ENCODE results near the gene KCNJ15. TPM values are rescaled to one million over a fixed set of nuclear protein-coding genes. Genes with fewer than 3 reads are reported as not detected.

Gene KCNJ15
- total RNA-seq, 1 donor: 10.1 TPM

- Histone ChIP-seq H3K4me2 (ENCODE audit: insufficient read depth, low read length) (peak overlapping the region; percentile 29), H3K9me3 (ENCODE audit: low read depth, low read length) (no peaks in the 10 kb centered on the region), H3K4me3 (ENCODE audit: insufficient read depth, low read length) (no peak overlapping the region), H4K20me1 (ENCODE audit: insufficient read depth, low read length) (no peaks in the 10 kb centered on the region), H3K4me1 (ENCODE audit: insufficient read depth, low read length) (peaks cover 36% of the 10 kb centered on the region), H3K27me3 (ENCODE audit: insufficient read depth, low read length) (no peaks in the 10 kb centered on the region), H3K36me3 (ENCODE audit: insufficient read depth, low read length) (no peaks in the 10 kb centered on the region), H3K79me2 (ENCODE audit: insufficient read depth, low read length) (no peaks in the 10 kb centered on the region), H2AFZ (ENCODE audit: low read length) (peak overlapping the region; percentile 26), H3K27ac (ENCODE audit: low read depth, low read length) (peak overlapping the region; percentile 84)
- TF ChIP-seq, protein P1, sequence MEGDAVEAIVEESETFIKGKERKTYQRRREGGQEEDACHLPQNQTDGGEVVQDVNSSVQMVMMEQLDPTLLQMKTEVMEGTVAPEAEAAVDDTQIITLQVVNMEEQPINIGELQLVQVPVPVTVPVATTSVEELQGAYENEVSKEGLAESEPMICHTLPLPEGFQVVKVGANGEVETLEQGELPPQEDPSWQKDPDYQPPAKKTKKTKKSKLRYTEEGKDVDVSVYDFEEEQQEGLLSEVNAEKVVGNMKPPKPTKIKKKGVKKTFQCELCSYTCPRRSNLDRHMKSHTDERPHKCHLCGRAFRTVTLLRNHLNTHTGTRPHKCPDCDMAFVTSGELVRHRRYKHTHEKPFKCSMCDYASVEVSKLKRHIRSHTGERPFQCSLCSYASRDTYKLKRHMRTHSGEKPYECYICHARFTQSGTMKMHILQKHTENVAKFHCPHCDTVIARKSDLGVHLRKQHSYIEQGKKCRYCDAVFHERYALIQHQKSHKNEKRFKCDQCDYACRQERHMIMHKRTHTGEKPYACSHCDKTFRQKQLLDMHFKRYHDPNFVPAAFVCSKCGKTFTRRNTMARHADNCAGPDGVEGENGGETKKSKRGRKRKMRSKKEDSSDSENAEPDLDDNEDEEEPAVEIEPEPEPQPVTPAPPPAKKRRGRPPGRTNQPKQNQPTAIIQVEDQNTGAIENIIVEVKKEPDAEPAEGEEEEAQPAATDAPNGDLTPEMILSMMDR (IDR thresholded peaks at IDR 0.05; ENCODE audit: extremely low read depth, low read depth, low read length): no peak
- DNase-seq (ENCODE audit: insufficient read length, low spot score, missing footprints): peak; percentile 77
Measured at GRCh38 chr21:38343691-38344090, 86.9 kb downstream of the KCNJ15 start.

DNA sequence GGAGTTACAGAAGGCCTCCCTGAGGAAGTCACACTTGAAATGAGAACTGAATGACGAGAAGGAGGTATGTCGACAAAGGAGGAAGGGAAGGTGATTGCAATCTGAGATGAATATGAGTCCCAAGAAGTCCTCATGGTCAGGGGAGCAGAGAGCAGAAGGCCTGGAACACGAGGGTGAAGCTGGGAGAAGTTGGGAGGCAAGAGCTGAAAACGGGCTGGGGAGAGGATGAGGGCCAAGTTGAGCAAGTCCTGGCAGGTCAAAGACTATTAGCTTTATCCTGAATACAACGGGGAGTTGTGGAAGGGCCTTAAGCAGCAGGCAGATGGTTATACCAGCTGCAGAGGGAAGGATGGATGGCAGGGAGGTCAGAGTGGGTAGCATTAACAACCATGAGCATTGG, 89.5 kb downstream of the KCNJ15 start:
- Histone ChIP-seq H3K36me3 (ENCODE audit: insufficient read depth, low read length) (no peaks in the 10 kb centered on the region), H3K4me3 (ENCODE audit: insufficient read depth, low read length) (no peak overlapping the region), H3K4me1 (ENCODE audit: insufficient read depth, low read length) (peaks cover 58% of the 10 kb centered on the region), H3K79me2 (ENCODE audit: insufficient read depth, low read length) (no peaks in the 10 kb centered on the region), H2AFZ (ENCODE audit: low read length) (no peak overlapping the region), H3K27ac (ENCODE audit: low read depth, low read length) (no peak overlapping the region), H4K20me1 (ENCODE audit: insufficient read depth, low read length) (no peaks in the 10 kb centered on the region), H3K27me3 (ENCODE audit: insufficient read depth, low read length) (no peaks in the 10 kb centered on the region), H3K4me2 (ENCODE audit: insufficient read depth, low read length) (no peak overlapping the region), H3K9me3 (ENCODE audit: low read depth, low read length) (no peaks in the 10 kb centered on the region)
- TF ChIP-seq, protein P1 (IDR thresholded peaks at IDR 0.05; ENCODE audit: extremely low read depth, low read depth, low read length): no peak
- DNase-seq (ENCODE audit: insufficient read length, low spot score, missing footprints): no peak

DNA sequence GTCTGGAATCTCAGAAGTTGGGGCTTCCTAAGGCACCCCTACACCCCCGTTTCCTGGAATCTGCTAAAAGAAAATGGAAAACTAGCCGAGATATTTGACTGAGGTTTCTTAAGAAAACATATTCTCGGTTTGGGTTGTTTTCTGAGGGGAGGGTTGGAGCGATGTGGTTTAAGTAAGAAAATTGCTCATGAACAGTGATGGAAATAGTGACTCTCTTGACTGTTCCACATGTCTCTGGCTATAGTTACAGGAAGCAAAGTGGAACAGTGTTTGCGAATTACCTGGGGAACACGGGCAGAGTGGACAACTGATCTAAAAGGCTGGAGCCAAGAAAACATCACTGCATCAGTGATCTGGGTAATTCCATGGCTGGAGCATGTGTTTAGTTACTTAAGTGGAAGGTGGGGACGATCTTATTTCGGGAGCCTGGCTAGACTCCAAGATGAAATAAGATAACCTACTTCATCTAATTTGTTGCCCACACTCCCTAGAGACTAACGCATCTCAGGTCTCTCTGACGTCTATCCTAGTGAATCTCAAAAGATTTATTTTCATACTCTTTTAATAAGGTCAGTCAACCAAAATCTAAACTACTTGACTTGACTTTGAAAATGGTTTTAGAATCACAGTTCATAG, 92.4 kb downstream of the KCNJ15 start:
- Histone ChIP-seq H3K27ac (ENCODE audit: low read depth, low read length) (peak overlapping the region; percentile 97), H3K4me3 (ENCODE audit: insufficient read depth, low read length) (peak overlapping the region; percentile 7), H2AFZ (ENCODE audit: low read length) (peak overlapping the region; percentile 4), H3K9me3 (ENCODE audit: low read depth, low read length) (no peaks in the 10 kb centered on the region), H3K79me2 (ENCODE audit: insufficient read depth, low read length) (no peaks in the 10 kb centered on the region), H3K36me3 (ENCODE audit: insufficient read depth, low read length) (no peaks in the 10 kb centered on the region), H3K27me3 (ENCODE audit: insufficient read depth, low read length) (no peaks in the 10 kb centered on the region), H4K20me1 (ENCODE audit: insufficient read depth, low read length) (no peaks in the 10 kb centered on the region), H3K4me2 (ENCODE audit: insufficient read depth, low read length) (peak overlapping the region; percentile 35), H3K4me1 (ENCODE audit: insufficient read depth, low read length) (peaks cover 45% of the 10 kb centered on the region)
- DNase-seq (ENCODE audit: insufficient read length, low spot score, missing footprints): peak; percentile 90
- TF ChIP-seq, protein P1 (IDR thresholded peaks at IDR 0.05; ENCODE audit: extremely low read depth, low read depth, low read length): no peak

GRCh38 chr21:38349977-38350376, 93.2 kb downstream of the KCNJ15 start:
- TF ChIP-seq, protein P1 (IDR thresholded peaks at IDR 0.05; ENCODE audit: extremely low read depth, low read depth, low read length): no peak
- peaks cover 40% of the 10 kb centered on the region for H3K4me1 ChIP-seq (ENCODE audit: insufficient read depth, low read length)
- no peaks in the 10 kb centered on the region for H3K79me2 ChIP-seq (ENCODE audit: insufficient read depth, low read length)
- H3K27me3 ChIP-seq (ENCODE audit: insufficient read depth, low read length): no peaks in the 10 kb centered on the region
- peak; percentile 3 for DNase-seq (ENCODE audit: insufficient read length, low spot score, missing footprints)
- H2AFZ ChIP-seq (ENCODE audit: low read length): no peak overlapping the region
- H3K4me2 ChIP-seq (ENCODE audit: insufficient read depth, low read length): peak overlapping the region; percentile 35
- no peaks in the 10 kb centered on the region for H3K36me3 ChIP-seq (ENCODE audit: insufficient read depth, low read length)
- H3K27ac ChIP-seq (ENCODE audit: low read depth, low read length): peak overlapping the region; percentile 97
- H3K4me3 ChIP-seq (ENCODE audit: insufficient read depth, low read length): no peak overlapping the region
- no peaks in the 10 kb centered on the region for H4K20me1 ChIP-seq (ENCODE audit: insufficient read depth, low read length)
- H3K9me3 ChIP-seq (ENCODE audit: low read depth, low read length): no peaks in the 10 kb centered on the region

Measured in osteoblast (primary cell).